Fibroblast of the aortic adventitia (primary cell): ENCODE data around the gene ACOXL. TPM values are rescaled to one million over a fixed set of nuclear protein-coding genes. Genes with fewer than 3 reads are reported as not detected.

ENCODE experiments used
- DNase-seq: peaks from one replicate; pipeline ENCODE4 v3.0.0-alpha.2; 2010; ENCODE audit warnings: low read depth
- H3K4me3 ChIP-seq: 2 replicates; pipeline ENCODE4 v1.5.1; 2011; ENCODE audit warnings: low read depth, mild to moderate bottlenecking, control low read depth, low read length, moderate library complexity
- total RNA-seq: library from RNA; depleted of rRNA; stranded (reverse); fragments of >200 nt; gene quantifications from 2 replicates; pipeline ENCODE4 v1.2.3, GENCODE V29; 2012; ENCODE audit warnings: low replicate concordance
- TF ChIP-seq, protein P1 (sequence below): IDR thresholded peaks from 2 replicates; pipeline ENCODE4 v1.5.1; 2011; ENCODE audit warnings: mild to moderate bottlenecking, low read length, control low read depth, inconsistent platforms; ENCODE audit not compliant: insufficient read depth

Gene ACOXL
- total RNA-seq, 1 donor: not detected

DNA sequence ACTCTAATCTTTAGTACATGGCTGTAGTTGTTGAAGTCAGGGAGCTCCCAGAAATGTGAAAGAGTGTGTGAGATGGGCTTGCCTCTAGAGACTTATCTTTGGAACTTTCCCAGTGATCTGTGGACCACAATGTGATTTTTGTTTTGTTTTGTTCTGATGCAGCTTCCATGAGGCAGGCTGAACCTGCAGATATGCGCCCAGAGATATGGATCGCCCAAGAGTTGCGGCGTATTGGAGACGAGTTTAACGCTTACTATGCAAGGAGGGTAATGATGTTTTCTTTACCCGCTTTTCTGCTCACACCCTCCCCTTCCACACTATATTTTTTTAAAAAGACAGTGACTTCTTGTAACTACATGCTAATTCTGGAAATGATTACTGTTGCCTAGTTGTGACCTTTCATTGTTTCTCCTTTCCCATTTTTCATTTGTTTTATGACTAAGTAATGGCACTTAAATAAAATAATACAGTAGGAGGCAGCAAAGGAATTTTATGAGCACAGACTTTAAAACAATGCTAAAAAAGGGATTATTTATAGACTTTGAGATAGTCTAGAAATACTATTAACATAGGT, 417.6 kb downstream of the ACOXL start:
- peak; percentile 33 for DNase-seq
- H3K4me3 ChIP-seq: no peak overlapping the region
- TF ChIP-seq, protein P1, sequence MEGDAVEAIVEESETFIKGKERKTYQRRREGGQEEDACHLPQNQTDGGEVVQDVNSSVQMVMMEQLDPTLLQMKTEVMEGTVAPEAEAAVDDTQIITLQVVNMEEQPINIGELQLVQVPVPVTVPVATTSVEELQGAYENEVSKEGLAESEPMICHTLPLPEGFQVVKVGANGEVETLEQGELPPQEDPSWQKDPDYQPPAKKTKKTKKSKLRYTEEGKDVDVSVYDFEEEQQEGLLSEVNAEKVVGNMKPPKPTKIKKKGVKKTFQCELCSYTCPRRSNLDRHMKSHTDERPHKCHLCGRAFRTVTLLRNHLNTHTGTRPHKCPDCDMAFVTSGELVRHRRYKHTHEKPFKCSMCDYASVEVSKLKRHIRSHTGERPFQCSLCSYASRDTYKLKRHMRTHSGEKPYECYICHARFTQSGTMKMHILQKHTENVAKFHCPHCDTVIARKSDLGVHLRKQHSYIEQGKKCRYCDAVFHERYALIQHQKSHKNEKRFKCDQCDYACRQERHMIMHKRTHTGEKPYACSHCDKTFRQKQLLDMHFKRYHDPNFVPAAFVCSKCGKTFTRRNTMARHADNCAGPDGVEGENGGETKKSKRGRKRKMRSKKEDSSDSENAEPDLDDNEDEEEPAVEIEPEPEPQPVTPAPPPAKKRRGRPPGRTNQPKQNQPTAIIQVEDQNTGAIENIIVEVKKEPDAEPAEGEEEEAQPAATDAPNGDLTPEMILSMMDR: no peak

DNA sequence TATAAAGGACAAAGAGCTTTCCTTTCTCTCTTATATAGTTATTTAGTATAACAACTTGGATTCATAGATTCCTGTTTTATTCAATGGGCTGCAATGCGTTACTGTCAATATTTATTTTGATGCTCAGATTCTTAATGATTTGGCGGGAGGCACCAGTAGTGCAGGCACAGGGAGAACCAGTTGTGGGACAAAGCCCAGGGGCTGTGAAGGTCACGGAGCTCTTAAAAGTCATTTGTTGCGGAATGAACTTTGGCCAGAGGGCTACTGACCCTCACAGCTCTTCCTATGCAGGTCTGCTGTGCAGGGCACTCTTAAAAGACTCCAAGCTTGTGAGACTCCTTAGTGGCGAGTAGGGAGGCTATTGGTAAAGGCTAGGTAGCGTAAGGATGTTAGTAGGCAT, 422.4 kb downstream of the ACOXL start:
- TF ChIP-seq, protein P1: no peak
- no peak for DNase-seq
- H3K4me3 ChIP-seq: no peak overlapping the region

DNA sequence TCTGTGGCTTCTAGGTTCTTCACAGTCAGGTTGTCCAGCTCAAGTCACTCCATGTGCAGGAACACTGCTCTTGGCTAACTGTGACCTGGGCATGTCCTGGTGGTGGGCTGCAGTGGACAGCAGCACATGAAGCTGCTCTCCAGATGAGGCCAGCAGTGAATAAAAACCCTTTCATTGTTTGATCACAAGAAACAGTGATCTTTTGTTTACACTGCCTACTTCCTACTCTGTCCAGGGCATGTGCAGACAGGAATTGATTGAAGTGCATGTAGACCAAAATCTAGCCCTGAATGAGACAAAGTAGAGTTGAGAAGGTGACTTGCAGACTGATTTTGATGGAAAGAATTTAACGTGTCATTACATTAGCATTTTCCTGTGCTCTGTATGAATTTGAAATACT, 423.2 kb downstream of the ACOXL start:
- H3K4me3 ChIP-seq: no peak overlapping the region
- TF ChIP-seq, protein P1: no peak
- DNase-seq: no peak

DNA sequence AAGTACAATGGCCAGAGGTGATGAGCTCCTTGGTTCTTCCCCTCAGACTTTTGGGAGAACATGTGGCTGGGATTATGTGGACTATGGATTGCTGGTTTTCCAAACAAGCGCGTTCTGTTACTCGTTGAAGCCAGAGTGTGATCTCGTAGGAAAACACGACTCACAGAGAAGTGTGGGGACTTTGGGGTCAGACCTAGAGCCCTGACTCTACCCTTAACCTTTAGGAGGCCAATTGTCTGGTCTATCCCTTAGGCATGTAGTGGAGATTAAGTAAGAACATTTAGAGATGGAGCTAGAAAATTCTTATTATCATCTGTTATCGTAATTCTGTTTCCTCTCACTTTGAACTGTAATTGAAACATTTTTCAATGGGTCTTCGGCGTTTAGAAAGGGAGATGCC, 424.2 kb downstream of the ACOXL start:
- DNase-seq: no peak
- H3K4me3 ChIP-seq: no peak overlapping the region
- TF ChIP-seq, protein P1: no peak

DNA sequence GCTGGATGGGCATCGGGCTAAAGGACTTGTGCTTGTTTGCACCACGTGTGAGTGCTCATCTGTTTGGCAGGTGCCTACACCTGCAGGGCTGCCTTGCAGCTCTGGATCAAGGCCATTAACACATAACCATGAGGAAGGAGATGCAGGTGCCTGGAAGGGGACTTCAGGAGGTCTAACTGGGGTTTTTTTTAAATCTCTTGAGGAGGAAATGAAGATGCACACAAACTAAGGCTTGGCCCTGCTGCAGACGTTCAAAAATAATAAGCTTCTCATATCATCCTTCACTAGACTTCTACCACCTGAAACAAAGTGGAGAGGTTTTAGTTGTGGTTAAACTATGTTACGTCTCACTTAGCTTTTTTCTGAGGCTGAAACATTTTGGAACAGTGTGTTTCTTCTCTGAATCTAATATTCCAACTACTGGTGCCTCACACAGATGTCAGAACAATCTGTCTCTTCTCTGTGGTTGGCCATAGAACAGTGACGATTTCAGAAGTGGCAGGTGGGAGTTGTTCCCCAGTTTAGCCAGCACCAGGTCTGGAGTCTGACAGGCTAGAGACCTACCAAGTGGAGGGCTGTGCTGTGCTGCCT, 424.8 kb downstream of the ACOXL start:
- DNase-seq: no peak
- H3K4me3 ChIP-seq: no peak overlapping the region
- TF ChIP-seq, protein P1: no peak

DNA sequence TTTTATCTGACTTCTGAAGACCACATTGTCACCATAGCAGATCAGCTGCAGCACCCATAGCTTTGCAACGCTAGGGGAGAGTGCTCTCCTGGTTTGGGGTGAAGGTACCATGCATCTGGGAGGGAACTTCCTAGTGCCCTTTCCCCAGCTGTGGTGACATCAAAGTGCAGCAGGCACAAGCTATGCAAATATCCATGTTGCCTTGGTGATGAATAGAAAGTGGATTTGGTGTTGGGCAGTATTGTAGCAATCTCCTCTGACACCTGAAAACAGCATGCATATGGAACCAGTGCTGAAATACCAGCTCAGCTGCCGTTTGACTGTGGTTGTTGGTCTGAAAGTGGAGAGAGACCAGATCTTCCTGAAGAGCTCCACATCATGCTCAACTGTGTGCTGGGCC, 425.4 kb downstream of the ACOXL start:
- no peak for DNase-seq
- TF ChIP-seq, protein P1: no peak
- no peak overlapping the region for H3K4me3 ChIP-seq

DNA sequence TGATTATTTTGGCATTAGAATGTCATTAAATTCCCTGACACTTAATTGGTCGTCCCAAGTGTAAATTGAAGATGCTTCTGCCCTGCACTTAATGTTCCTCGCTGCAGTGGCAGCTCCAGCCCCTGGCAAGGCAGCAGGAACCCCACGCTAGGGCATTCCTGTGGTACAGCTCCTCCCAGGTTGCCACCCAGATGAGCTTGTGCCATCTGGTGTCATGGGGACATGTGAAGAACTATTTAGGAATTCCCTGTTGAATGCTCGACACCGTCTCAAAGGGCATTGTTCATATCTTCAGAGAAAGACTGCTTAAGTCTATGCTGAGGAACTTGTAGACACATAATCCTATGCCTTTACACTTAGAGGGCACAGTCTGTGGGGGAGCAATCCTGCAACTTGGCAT, 427.3 kb downstream of the ACOXL start:
- TF ChIP-seq, protein P1: no peak
- H3K4me3 ChIP-seq: no peak overlapping the region
- DNase-seq: no peak
